GM19043 (cell line): Measurements from ENCODE around the gene BTBD9.

Experiments
- ATAC-seq: cut with Tn5 transposase; IDR thresholded peaks from one replicate; pipeline ENCODE4 v1.9.1; 2021; ENCODE audit warnings: low read depth; ENCODE audit not compliant: unreplicated experiment

BTBD9 gene

GRCh38 chr6:38220069-38220723 is 419.5 kb downstream of the BTBD9 start:
- ATAC-seq = no peak

- no peak for ATAC-seq
Observed at GRCh38 chr6:38218235-38218634, 421.5 kb downstream of the BTBD9 start.

GRCh38 chr6:38216451-38216850 is 423.3 kb downstream of the BTBD9 start:
- no peak for ATAC-seq

- ATAC-seq = no peak
Observed at GRCh38 chr6:38215651-38216311, 423.9 kb downstream of the BTBD9 start.

- no peak for ATAC-seq
Observed at GRCh38 chr6:38215225-38215624, 424.5 kb downstream of the BTBD9 start.

- ATAC-seq = no peak
Observed at GRCh38 chr6:38214159-38214558, 425.6 kb downstream of the BTBD9 start.

- ATAC-seq = no peak
Observed at GRCh38 chr6:38213251-38213658, 426.5 kb downstream of the BTBD9 start.

- ATAC-seq = no peak
Observed at GRCh38 chr6:38212579-38212978, 427.1 kb downstream of the BTBD9 start.

- ATAC-seq = no peak
Observed at GRCh38 chr6:38212116-38212515, 427.6 kb downstream of the BTBD9 start.

GRCh38 chr6:38209371-38210260 is 430.1 kb downstream of the BTBD9 start:
- ATAC-seq = no peak

GRCh38 chr6:38208028-38208427 is 431.7 kb downstream of the BTBD9 start:
- no peak for ATAC-seq

- no peak for ATAC-seq
Observed at GRCh38 chr6:38207375-38207774, 432.4 kb downstream of the BTBD9 start.

- no peak for ATAC-seq
Observed at GRCh38 chr6:38198219-38198618, 441.5 kb downstream of the BTBD9 start.

- no peak for ATAC-seq
Observed at GRCh38 chr6:38195113-38195635, 444.6 kb downstream of the BTBD9 start.

- no peak for ATAC-seq
Observed at GRCh38 chr6:38194589-38194988, 445.1 kb downstream of the BTBD9 start.

- ATAC-seq = no peak
Observed at GRCh38 chr6:38194282-38194572, 445.5 kb downstream of the BTBD9 start.

GRCh38 chr6:38193481-38194281 is 446.0 kb downstream of the BTBD9 start:
- ATAC-seq = no peak

- ATAC-seq = no peak
Observed at GRCh38 chr6:38193051-38193450, 446.7 kb downstream of the BTBD9 start.

- ATAC-seq = no peak
Observed at GRCh38 chr6:38192487-38192886, 447.2 kb downstream of the BTBD9 start.

- ATAC-seq = no peak
Observed at GRCh38 chr6:38192011-38192410, 447.7 kb downstream of the BTBD9 start.

- no peak for ATAC-seq
Observed at GRCh38 chr6:38191418-38191817, 448.3 kb downstream of the BTBD9 start.
